IPS-20b (cell line): ENCODE data around the gene BCAS3.

Experiments used
- H3K27ac ChIP-seq: one replicate; pipeline ENCODE4 v1.5.1; 2013; ENCODE audit warnings: low read length
- H3K27me3 ChIP-seq: 2 replicates; pipeline ENCODE4 v1.6.1; 2013; ENCODE audit warnings: mild to moderate bottlenecking, low read length, inconsistent platforms; ENCODE audit not compliant: insufficient read depth
- H3K36me3 ChIP-seq: 2 replicates; pipeline ENCODE4 v1.6.1; 2013; ENCODE audit warnings: low read depth, mild to moderate bottlenecking, inconsistent platforms, low read length, moderate library complexity; ENCODE audit not compliant: insufficient read depth
- H3K4me1 ChIP-seq: 2 replicates; pipeline ENCODE4 v1.6.1; 2013; ENCODE audit warnings: mild to moderate bottlenecking, control low read depth, inconsistent platforms, low read length, moderate library complexity; ENCODE audit not compliant: insufficient read depth
- H3K4me3 ChIP-seq: 2 replicates; pipeline ENCODE4 v1.5.1; 2013; ENCODE audit warnings: mild to moderate bottlenecking, low read length, inconsistent platforms
- H3K9ac ChIP-seq: 2 replicates; pipeline ENCODE4 v1.6.1; 2013; ENCODE audit warnings: low read depth, mild to moderate bottlenecking, inconsistent platforms, low read length, moderate library complexity
- H3K9me3 ChIP-seq: 2 replicates; pipeline ENCODE4 v1.6.1; 2013; ENCODE audit warnings: mild to moderate bottlenecking, low read depth, low read length, inconsistent platforms; ENCODE audit not compliant: insufficient read depth

BCAS3 gene

DNA sequence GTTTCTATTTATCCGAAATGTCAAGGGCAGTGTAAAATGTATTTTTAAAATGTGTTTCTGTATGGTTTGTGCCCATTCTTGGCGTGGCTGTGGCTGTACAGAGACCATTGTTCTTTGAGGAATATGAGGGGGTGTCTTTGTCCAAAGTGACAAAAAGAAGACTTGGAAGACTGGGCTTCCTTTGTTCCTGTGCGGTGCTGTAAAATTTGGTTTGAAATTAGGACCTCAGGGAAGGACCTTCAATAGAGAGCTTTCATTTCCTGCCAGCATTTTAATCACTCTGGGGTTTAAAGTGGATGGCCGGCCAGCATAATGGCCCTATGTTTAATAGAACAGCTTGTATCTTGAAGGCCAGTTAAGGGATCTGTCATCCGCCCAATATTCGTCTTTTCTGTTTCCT lies 531.9 kb downstream of the BCAS3 start:
- H3K27me3 ChIP-seq: no peaks in the 10 kb centered on the region
- no peak overlapping the region for H3K27ac ChIP-seq
- no peak overlapping the region for H3K4me3 ChIP-seq
- H3K9ac ChIP-seq: no peak overlapping the region
- no peaks in the 10 kb centered on the region for H3K36me3 ChIP-seq
- H3K4me1 ChIP-seq: peaks cover 16% of the 10 kb centered on the region; the same call in 1 of the 2 replicates
- no peaks in the 10 kb centered on the region for H3K9me3 ChIP-seq

DNA sequence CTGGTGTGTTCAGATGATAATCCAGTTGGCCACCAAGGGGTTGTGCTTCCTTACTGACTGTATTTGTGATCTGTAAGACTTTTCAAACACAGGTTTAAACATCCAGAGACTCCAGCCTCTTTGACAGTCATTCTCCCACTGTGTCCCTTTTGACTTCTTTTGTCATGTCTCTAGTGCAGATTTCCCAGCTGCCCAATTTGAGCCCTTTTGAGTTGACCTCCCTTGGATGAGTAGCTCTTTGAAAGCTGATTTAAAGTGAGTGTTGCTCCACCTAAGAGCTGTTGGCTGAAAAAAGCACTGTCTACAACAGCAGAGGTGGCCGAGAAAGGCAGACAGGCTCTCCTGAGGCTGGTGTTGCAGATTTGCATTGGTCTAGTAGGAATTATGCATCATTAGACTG lies 533.6 kb downstream of the BCAS3 start:
- H3K4me3 ChIP-seq: no peak overlapping the region
- H3K9me3 ChIP-seq: no peaks in the 10 kb centered on the region

DNA sequence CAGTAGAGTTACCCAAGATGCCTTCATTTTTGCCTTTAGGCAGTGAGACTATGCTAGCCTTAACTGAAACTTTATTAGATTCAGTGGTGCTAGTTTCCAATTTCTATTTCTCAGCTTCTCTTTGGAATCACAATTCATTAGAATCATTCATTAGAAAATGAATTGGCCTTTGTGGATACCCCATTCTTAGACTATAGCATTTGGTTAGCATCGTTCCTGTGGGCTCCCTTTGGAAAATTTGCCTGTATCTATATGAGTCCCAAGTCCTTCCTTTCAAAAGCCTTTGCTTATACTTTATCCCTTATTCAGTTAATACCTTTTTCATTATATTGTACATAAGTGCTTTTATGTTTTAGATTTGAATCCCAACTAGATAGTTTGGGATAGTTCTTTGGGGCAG lies 535.0 kb downstream of the BCAS3 start:
- Histone ChIP-seq H3K4me1 (peaks cover 16% of the 10 kb centered on the region; the same call in 1 of the 2 replicates), H3K4me3 (no peak overlapping the region), H3K27me3 (no peaks in the 10 kb centered on the region), H3K27ac (no peak overlapping the region), H3K9ac (no peak overlapping the region), H3K9me3 (no peaks in the 10 kb centered on the region), H3K36me3 (no peaks in the 10 kb centered on the region)

More for the DNA sequence above, 533.6 kb downstream of the BCAS3 start:
- Histone ChIP-seq H3K4me1 (peaks cover 16% of the 10 kb centered on the region; the same call in 1 of the 2 replicates), H3K27ac (no peak overlapping the region), H3K36me3 (no peaks in the 10 kb centered on the region), H3K9ac (no peak overlapping the region), H3K27me3 (no peaks in the 10 kb centered on the region)

DNA sequence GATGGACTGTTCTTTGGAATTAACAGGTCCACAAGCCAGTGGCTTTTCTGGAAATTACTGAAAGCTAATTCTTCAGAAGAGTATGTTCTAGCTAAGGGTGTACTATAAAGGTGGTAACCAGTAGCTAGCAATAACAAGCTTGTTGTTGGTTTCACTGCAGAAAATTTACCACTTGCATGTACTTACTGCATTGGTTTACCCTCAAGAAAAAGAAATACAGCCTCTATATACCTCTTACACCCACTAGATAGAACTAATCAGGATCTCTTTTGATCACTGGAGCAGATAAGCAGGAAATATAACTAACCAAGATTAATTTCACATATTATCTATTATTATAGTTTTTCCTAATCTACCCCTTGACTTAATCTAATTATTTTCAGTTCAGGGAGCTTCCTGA lies 537.1 kb downstream of the BCAS3 start:
- H3K36me3 ChIP-seq: no peaks in the 10 kb centered on the region
- no peak overlapping the region for H3K4me3 ChIP-seq
- H3K9me3 ChIP-seq: no peaks in the 10 kb centered on the region
- H3K27ac ChIP-seq: no peak overlapping the region
- no peaks in the 10 kb centered on the region for H3K27me3 ChIP-seq
- no peak overlapping the region for H3K9ac ChIP-seq
- H3K4me1 ChIP-seq: peaks cover 12% of the 10 kb centered on the region; the same call in 1 of the 2 replicates

DNA sequence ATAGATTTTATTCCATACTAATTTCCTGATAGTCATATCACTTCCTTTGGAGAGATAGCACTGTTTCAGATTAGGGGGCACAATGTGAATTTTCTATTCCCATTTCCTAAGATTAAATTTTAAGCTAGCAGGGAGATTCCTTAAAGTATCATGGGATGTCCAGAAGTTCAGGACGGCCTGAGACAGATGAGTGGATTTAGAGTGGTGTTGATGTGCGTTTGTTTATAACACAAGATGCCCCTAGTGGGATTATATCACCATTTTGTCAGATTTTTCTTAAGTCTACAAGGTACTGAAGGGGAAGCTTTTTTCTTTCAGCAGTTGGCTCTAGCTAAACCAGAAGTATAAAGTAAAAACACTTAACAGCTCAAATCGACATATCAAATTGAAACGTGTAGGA lies 538.4 kb downstream of the BCAS3 start:
- H3K9ac ChIP-seq: no peak overlapping the region
- no peak overlapping the region for H3K27ac ChIP-seq
- no peak overlapping the region for H3K4me3 ChIP-seq
- H3K27me3 ChIP-seq: no peaks in the 10 kb centered on the region
- no peaks in the 10 kb centered on the region for H3K36me3 ChIP-seq
- no peaks in the 10 kb centered on the region for H3K9me3 ChIP-seq
- H3K4me1 ChIP-seq: peaks cover 10% of the 10 kb centered on the region; the same call in 1 of the 2 replicates

DNA sequence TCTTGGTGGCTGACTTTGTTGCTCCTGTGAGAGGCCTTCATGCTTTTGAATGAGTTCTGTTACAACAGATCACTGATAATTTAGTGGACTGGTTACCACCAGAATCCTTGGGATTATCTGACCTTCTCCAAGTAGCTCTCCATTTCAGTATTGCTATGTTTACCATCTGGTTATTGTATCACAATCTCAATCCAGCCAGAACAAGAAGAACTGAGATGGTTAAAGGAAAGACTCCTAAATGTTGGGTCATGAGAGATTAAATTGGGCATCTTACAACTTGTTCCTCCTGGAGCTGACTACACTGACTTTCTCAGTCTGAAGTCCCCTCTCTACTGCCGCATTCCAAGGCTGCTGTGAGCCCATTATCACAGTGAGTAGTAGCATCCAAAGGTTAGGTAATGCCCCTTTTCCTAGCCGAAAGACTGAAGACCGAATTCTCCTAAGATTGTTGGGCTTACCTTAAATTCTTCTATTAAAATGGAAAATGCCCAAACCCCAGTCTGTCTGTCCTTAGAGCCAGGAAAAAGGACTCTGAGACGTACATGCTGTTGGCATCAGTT lies 540.3 kb downstream of the BCAS3 start:
- no peaks in the 10 kb centered on the region for H3K9me3 ChIP-seq
- H3K4me3 ChIP-seq: no peak overlapping the region
- no peak overlapping the region for H3K27ac ChIP-seq
- 0 out of 2 replicates have a peak, but pooled peaks cover 4% of the 10 kb centered on the region for H3K4me1 ChIP-seq
- H3K36me3 ChIP-seq: no peaks in the 10 kb centered on the region
- H3K9ac ChIP-seq: no peak overlapping the region
- no peaks in the 10 kb centered on the region for H3K27me3 ChIP-seq

DNA sequence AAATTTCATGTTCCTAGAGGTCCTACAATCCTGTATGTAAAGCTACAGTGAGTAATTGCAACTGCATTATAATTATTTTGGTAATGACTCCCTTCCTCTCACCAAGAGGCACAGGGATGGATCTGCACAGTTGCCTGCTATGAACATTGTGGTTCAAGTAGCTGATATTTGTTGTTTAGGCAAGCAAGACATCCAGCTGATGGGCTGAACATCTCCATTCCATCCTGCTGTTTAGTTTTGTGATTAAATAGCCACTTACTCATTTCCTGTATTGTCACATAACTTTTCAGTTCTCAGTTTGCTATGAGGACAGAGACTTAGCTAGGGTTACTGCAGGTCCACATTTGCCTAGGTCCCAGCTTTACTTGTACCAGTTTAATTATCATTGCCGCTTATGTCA lies 540.8 kb downstream of the BCAS3 start:
- Histone ChIP-seq H3K4me1 (0 out of 2 replicates have a peak, but pooled peaks cover 4% of the 10 kb centered on the region), H3K9me3 (no peaks in the 10 kb centered on the region), H3K27ac (no peak overlapping the region), H3K9ac (no peak overlapping the region), H3K27me3 (no peaks in the 10 kb centered on the region), H3K4me3 (no peak overlapping the region), H3K36me3 (no peaks in the 10 kb centered on the region)

DNA sequence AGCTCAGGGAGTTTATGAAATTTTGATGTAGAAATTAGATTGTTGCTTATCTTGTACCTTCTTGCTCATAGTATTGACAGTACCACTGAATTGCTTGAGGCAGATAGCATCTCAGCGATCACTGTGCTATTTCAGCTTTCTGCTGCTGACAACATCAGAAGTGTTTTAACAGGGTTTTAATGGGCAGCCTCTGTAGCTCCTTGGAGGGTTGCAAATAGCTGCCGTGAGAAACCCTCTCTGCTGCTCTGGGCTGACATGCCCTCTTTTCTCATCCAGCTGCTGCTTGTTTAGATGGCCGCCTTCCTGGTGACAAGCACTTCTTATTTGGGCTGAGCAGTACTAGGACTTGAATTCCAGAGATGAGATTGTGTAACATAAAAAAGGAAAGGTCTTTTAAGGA lies 541.8 kb downstream of the BCAS3 start:
- no peak overlapping the region for H3K4me3 ChIP-seq
- H3K9me3 ChIP-seq: no peaks in the 10 kb centered on the region
- no peaks in the 10 kb centered on the region for H3K27me3 ChIP-seq
- no peak overlapping the region for H3K9ac ChIP-seq
- H3K4me1 ChIP-seq: 0 out of 2 replicates have a peak, but pooled peaks cover 4% of the 10 kb centered on the region
- H3K36me3 ChIP-seq: no peaks in the 10 kb centered on the region
- no peak overlapping the region for H3K27ac ChIP-seq

DNA sequence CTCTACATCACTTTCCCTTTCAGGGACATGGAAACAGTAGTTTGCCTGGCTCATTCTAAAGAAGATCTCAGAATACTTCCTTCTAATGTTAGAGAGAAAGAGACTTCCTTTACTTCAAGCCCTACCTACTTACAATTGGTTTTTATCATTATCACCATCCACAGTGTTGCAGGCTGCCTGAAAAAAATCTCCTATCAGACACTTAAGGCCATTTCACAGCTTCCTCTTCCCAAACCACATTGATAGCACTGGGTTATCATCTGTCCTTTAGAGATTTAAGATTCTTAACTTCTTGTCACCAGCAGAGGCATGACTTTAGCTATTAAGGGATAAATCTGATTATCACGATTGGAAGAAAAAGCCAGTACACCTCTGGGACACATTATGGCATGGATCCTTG lies 543.5 kb downstream of the BCAS3 start:
- Histone ChIP-seq H3K36me3 (no peaks in the 10 kb centered on the region), H3K9me3 (no peaks in the 10 kb centered on the region), H3K27me3 (no peaks in the 10 kb centered on the region), H3K4me3 (no peak overlapping the region), H3K4me1 (0 out of 2 replicates have a peak, but pooled peaks cover 4% of the 10 kb centered on the region), H3K27ac (no peak overlapping the region), H3K9ac (no peak overlapping the region)

DNA sequence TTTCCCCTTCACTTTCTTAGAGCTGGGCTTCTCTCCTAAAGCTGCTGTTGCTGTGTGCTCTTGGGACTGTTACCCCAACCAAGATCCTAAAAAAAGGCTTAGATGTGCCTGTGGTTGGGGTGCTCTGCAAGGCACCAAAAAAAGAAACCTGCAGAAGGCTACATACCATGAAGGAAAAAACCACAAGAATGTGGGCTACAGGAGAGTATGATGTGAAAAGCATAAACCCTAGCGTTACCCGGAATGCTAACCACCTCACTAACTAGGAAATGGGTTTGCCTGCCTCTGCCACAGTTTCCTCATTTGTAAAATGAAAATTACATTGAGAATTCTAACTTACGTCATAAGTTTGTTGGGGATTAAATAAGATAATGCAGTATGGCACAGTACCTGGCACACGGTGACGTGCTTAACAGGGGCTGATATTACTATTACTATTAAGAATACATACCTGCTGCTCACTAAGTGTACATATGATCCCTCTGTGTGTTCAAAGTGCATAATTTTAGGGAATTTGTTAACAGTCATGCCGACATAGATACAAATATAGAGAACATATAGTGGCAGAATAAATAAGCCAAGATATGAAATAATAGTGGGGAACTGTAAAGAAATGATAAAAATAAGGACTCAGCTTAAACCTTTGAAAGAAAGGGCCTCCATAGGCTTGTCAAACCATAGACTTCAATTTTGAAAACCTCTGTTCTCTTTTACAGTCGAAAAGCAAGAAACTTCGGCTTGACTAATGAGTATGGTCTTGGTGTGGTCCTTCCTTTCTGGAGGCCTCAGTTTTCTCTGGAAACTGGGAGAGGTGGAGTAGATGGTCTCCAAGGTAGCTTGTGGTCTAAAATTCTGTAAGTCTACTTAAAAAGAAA lies 544.2 kb downstream of the BCAS3 start:
- no peaks in the 10 kb centered on the region for H3K9me3 ChIP-seq
- H3K27me3 ChIP-seq: no peaks in the 10 kb centered on the region
- no peaks in the 10 kb centered on the region for H3K36me3 ChIP-seq
- no peak overlapping the region for H3K4me3 ChIP-seq
- H3K4me1 ChIP-seq: 0 out of 2 replicates have a peak, but pooled peaks cover 4% of the 10 kb centered on the region
- no peak overlapping the region for H3K27ac ChIP-seq
- H3K9ac ChIP-seq: no peak overlapping the region

DNA sequence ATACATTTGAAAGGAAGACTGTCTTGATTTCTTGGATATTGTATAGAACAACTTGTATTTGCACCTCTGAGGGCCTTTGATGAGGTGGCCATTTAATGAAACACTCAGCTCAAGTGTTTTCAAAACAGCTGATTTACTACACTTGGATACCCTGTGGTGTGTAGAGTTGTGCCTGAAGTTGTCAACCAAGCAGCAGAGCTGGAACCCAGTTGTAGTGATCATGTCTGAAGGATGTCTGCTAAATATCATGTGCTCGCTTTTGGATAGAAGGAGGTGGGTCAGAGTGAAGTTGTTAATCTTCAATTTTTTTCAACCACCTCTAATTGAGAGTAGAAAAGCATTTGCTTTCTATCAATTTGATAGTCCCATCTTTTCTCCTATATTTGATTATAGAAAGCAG lies 546.1 kb downstream of the BCAS3 start:
- no peaks in the 10 kb centered on the region for H3K9me3 ChIP-seq
- no peak overlapping the region for H3K9ac ChIP-seq
- H3K27ac ChIP-seq: no peak overlapping the region
- peaks cover 5% of the 10 kb centered on the region; the same call in 1 of the 2 replicates for H3K4me1 ChIP-seq
- no peak overlapping the region for H3K4me3 ChIP-seq
- H3K36me3 ChIP-seq: no peaks in the 10 kb centered on the region
- H3K27me3 ChIP-seq: no peaks in the 10 kb centered on the region
